Activated naive CD4-positive, alpha-beta T cell (primary cell): ENCODE results near the gene NTRK3.

Experiments used
- DNase-seq, 4 experiments: peaks; one replicate each; lab custom pipeline; 2025; lab: John Stamatoyannopoulos, UW

NTRK3 gene

GRCh38 chr15:87981969-87982368, 274.6 kb downstream of the NTRK3 start:
- no peak for DNase-seq

- no peak for DNase-seq
Observed at GRCh38 chr15:87977907-87978306, 278.6 kb downstream of the NTRK3 start.

GRCh38 chr15:87976552-87976951, 280.0 kb downstream of the NTRK3 start:
- no peak for DNase-seq

GRCh38 chr15:87973501-87974215, 282.9 kb downstream of the NTRK3 start:
- DNase-seq: no peak

- no peak for DNase-seq
Observed at GRCh38 chr15:87971076-87971475, 285.5 kb downstream of the NTRK3 start.

- DNase-seq: no peak
Observed at GRCh38 chr15:87967951-87968350, 288.6 kb downstream of the NTRK3 start.

GRCh38 chr15:87965304-87965703, 291.2 kb downstream of the NTRK3 start:
- DNase-seq: no peak

GRCh38 chr15:87962428-87962827, 294.1 kb downstream of the NTRK3 start:
- DNase-seq: no peak

GRCh38 chr15:87961851-87962420, 294.6 kb downstream of the NTRK3 start:
- DNase-seq: no peak

- no peak for DNase-seq
Observed at GRCh38 chr15:87959662-87960061, 296.9 kb downstream of the NTRK3 start.

- no peak for DNase-seq
Observed at GRCh38 chr15:87959080-87959479, 297.5 kb downstream of the NTRK3 start.

GRCh38 chr15:87955284-87955909, 301.1 kb downstream of the NTRK3 start:
- DNase-seq: no peak

GRCh38 chr15:87954793-87955192, 301.7 kb downstream of the NTRK3 start:
- no peak for DNase-seq

- DNase-seq: no peak
Observed at GRCh38 chr15:87952736-87953287, 303.7 kb downstream of the NTRK3 start.

GRCh38 chr15:87949575-87950223, 306.8 kb downstream of the NTRK3 start:
- no peak for DNase-seq

- no peak for DNase-seq
Observed at GRCh38 chr15:87949151-87949574, 307.4 kb downstream of the NTRK3 start.

- DNase-seq: no peak
Observed at GRCh38 chr15:87947560-87947959, 309.0 kb downstream of the NTRK3 start.

- no peak for DNase-seq
Observed at GRCh38 chr15:87945246-87945645, 311.3 kb downstream of the NTRK3 start.

- no peak for DNase-seq
Observed at GRCh38 chr15:87944691-87945090, 311.8 kb downstream of the NTRK3 start.

- DNase-seq: no peak
Observed at GRCh38 chr15:87944050-87944449, 312.5 kb downstream of the NTRK3 start.

- no peak for DNase-seq
Observed at GRCh38 chr15:87943626-87944025, 312.9 kb downstream of the NTRK3 start.

- DNase-seq: no peak
Observed at GRCh38 chr15:87942316-87942715, 314.2 kb downstream of the NTRK3 start.

GRCh38 chr15:87941606-87942005, 314.9 kb downstream of the NTRK3 start:
- DNase-seq: no peak
